ENCODE data around the gene PDE5A. TPM values are rescaled to one million over a fixed set of nuclear protein-coding genes. Genes with fewer than 3 reads are reported as not detected.

Gene PDE5A
- total and polyA plus RNA-seq, 2 experiments from 2014 or later = 9.7 to 35.8 TPM

GRCh38 chr4:119598521-119598920 is 30.1 kb downstream of the PDE5A start:
- no peaks in the 10 kb centered on the region for H3K9me3 ChIP-seq (ENCODE audit: low read depth)
- DNase-seq (ENCODE audit: low spot score) = no peak
- H3K79me2 ChIP-seq = peaks cover 27% of the 10 kb centered on the region
- WGBS (ENCODE audit: low lambda C conversion rate, missing lambda C conversion rate) = 62% methylated on average over 2 of the region's 2 CpGs
- H4K20me1 ChIP-seq (ENCODE audit: insufficient read depth, poor library complexity, severe bottlenecking) = peaks cover 8% of the 10 kb centered on the region
- H3K36me3 ChIP-seq (replicated peaks; ENCODE audit: insufficient read depth, low read depth) = no peaks in the 10 kb centered on the region
- no peak overlapping the region for H3K4me2 ChIP-seq
- H3K27me3 ChIP-seq = no peaks in the 10 kb centered on the region
- TF ChIP-seq, protein P1, sequence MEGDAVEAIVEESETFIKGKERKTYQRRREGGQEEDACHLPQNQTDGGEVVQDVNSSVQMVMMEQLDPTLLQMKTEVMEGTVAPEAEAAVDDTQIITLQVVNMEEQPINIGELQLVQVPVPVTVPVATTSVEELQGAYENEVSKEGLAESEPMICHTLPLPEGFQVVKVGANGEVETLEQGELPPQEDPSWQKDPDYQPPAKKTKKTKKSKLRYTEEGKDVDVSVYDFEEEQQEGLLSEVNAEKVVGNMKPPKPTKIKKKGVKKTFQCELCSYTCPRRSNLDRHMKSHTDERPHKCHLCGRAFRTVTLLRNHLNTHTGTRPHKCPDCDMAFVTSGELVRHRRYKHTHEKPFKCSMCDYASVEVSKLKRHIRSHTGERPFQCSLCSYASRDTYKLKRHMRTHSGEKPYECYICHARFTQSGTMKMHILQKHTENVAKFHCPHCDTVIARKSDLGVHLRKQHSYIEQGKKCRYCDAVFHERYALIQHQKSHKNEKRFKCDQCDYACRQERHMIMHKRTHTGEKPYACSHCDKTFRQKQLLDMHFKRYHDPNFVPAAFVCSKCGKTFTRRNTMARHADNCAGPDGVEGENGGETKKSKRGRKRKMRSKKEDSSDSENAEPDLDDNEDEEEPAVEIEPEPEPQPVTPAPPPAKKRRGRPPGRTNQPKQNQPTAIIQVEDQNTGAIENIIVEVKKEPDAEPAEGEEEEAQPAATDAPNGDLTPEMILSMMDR (IDR thresholded peaks at IDR 0.05; ENCODE audit: poor library complexity) = no peak
- no peak for TF ChIP-seq EZH2phosphoT487 (IDR thresholded peaks at IDR 0.05; ENCODE audit: low read depth, severe bottlenecking, unreplicated experiment)
- no peak for TF ChIP-seq EZH2 (IDR thresholded peaks at IDR 0.05; ENCODE audit: borderline replicate concordance)
- no peak overlapping the region for H3K4me3 ChIP-seq
- H3K9me2 ChIP-seq (replicated peaks; ENCODE audit: insufficient read depth) = no peaks in the 10 kb centered on the region
- no peaks in the 10 kb centered on the region for H3K4me1 ChIP-seq (ENCODE audit: insufficient read depth)
- no peak overlapping the region for H2AFZ ChIP-seq
- no peak overlapping the region for H3K27ac ChIP-seq

GRCh38 chr4:119597377-119597776 is 31.2 kb downstream of the PDE5A start:
- 76% methylated on average over 3 of the region's 3 CpGs for WGBS (ENCODE audit: low lambda C conversion rate, missing lambda C conversion rate)
- TF ChIP-seq EZH2 (IDR thresholded peaks at IDR 0.05; ENCODE audit: borderline replicate concordance) (no peak), EZH2phosphoT487 (IDR thresholded peaks at IDR 0.05; ENCODE audit: low read depth, severe bottlenecking, unreplicated experiment) (no peak)
- TF ChIP-seq, protein P1 (IDR thresholded peaks at IDR 0.05; ENCODE audit: poor library complexity) = no peak
- no peaks in the 10 kb centered on the region for H3K9me3 ChIP-seq (ENCODE audit: low read depth)

GRCh38 chr4:119593698-119594097 is 34.9 kb downstream of the PDE5A start:
- Histone ChIP-seq H3K4me1 (ENCODE audit: insufficient read depth) (no peaks in the 10 kb centered on the region), H3K27ac (no peak overlapping the region), H3K79me2 (peaks cover 14% of the 10 kb centered on the region), H3K9me2 (replicated peaks; ENCODE audit: insufficient read depth) (no peaks in the 10 kb centered on the region), H3K4me3 (no peak overlapping the region), H4K20me1 (ENCODE audit: insufficient read depth, poor library complexity, severe bottlenecking) (peaks cover 3% of the 10 kb centered on the region), H3K4me2 (no peak overlapping the region), H2AFZ (no peak overlapping the region), H3K9me3 (ENCODE audit: low read depth) (no peaks in the 10 kb centered on the region), H3K27me3 (no peaks in the 10 kb centered on the region), H3K36me3 (replicated peaks; ENCODE audit: insufficient read depth, low read depth) (no peaks in the 10 kb centered on the region)
- no peak for TF ChIP-seq EZH2phosphoT487 (IDR thresholded peaks at IDR 0.05; ENCODE audit: low read depth, severe bottlenecking, unreplicated experiment)
- TF ChIP-seq, protein P1 (IDR thresholded peaks at IDR 0.05; ENCODE audit: poor library complexity) = no peak
- TF ChIP-seq EZH2 (IDR thresholded peaks at IDR 0.05; ENCODE audit: borderline replicate concordance) = no peak
- 86% methylated on average over 5 of the region's 5 CpGs for WGBS (ENCODE audit: low lambda C conversion rate, missing lambda C conversion rate)
- DNase-seq (ENCODE audit: low spot score) = no peak

More at GRCh38 chr4:119597377-119597776, 31.2 kb downstream of the PDE5A start:
- Histone ChIP-seq H3K4me1 (ENCODE audit: insufficient read depth) (no peaks in the 10 kb centered on the region), H3K36me3 (replicated peaks; ENCODE audit: insufficient read depth, low read depth) (no peaks in the 10 kb centered on the region), H3K4me3 (no peak overlapping the region), H4K20me1 (ENCODE audit: insufficient read depth, poor library complexity, severe bottlenecking) (peaks cover 4% of the 10 kb centered on the region), H3K27me3 (no peaks in the 10 kb centered on the region), H2AFZ (no peak overlapping the region), H3K4me2 (no peak overlapping the region), H3K79me2 (peaks cover 24% of the 10 kb centered on the region), H3K27ac (no peak overlapping the region), H3K9me2 (replicated peaks; ENCODE audit: insufficient read depth) (no peaks in the 10 kb centered on the region)
- no peak for DNase-seq (ENCODE audit: low spot score)

GRCh38 chr4:119592830-119593229 is 35.8 kb downstream of the PDE5A start:
- Histone ChIP-seq H3K79me2 (peaks cover 10% of the 10 kb centered on the region), H3K27ac (no peak overlapping the region), H3K4me2 (no peak overlapping the region), H3K4me1 (ENCODE audit: insufficient read depth) (no peaks in the 10 kb centered on the region), H3K27me3 (no peaks in the 10 kb centered on the region), H3K36me3 (replicated peaks; ENCODE audit: insufficient read depth, low read depth) (no peaks in the 10 kb centered on the region), H3K9me2 (replicated peaks; ENCODE audit: insufficient read depth) (no peaks in the 10 kb centered on the region), H3K4me3 (no peak overlapping the region), H2AFZ (no peak overlapping the region), H3K9me3 (ENCODE audit: low read depth) (no peaks in the 10 kb centered on the region), H4K20me1 (ENCODE audit: insufficient read depth, poor library complexity, severe bottlenecking) (peaks cover 6% of the 10 kb centered on the region)
- TF ChIP-seq EZH2phosphoT487 (IDR thresholded peaks at IDR 0.05; ENCODE audit: low read depth, severe bottlenecking, unreplicated experiment) (no peak), EZH2 (IDR thresholded peaks at IDR 0.05; ENCODE audit: borderline replicate concordance) (no peak)
- TF ChIP-seq, protein P1 (IDR thresholded peaks at IDR 0.05; ENCODE audit: poor library complexity) = no peak
- no peak for DNase-seq (ENCODE audit: low spot score)
- WGBS (ENCODE audit: low lambda C conversion rate, missing lambda C conversion rate) = 80% methylated on average over 1 of the region's 1 CpG
